Skeletal muscle satellite cell (primary cell): ENCODE measurements around the gene OR1L4. TPM values are rescaled to one million over a fixed set of nuclear protein-coding genes. Genes with fewer than 3 reads are reported as not detected.

Experiments used
- H3K27me3 ChIP-seq: 2 replicates; pipeline ENCODE4 v1.7.0; 2013; ENCODE audit warnings: low read length; ENCODE audit not compliant: control insufficient read depth, insufficient read depth
- H3K36me3 ChIP-seq: 2 replicates; pipeline ENCODE4 v1.7.0; 2013; ENCODE audit warnings: mild to moderate bottlenecking, control low read depth, low read length; ENCODE audit not compliant: insufficient read depth
- H3K4me1 ChIP-seq: 2 replicates; pipeline ENCODE4 v1.7.0; 2013; ENCODE audit warnings: low read length; ENCODE audit not compliant: control insufficient read depth, insufficient read depth
- H3K4me2 ChIP-seq: 2 replicates; pipeline ENCODE4 v1.7.0; 2013; ENCODE audit warnings: mild to moderate bottlenecking, low read length
- H3K4me3 ChIP-seq: 2 replicates; pipeline ENCODE4 v1.7.0; 2013; ENCODE audit warnings: low read length
- H3K9ac ChIP-seq: 2 replicates; pipeline ENCODE4 v1.7.0; 2013; ENCODE audit warnings: mild to moderate bottlenecking, low read depth, low read length, moderate library complexity
- H3K9me3 ChIP-seq: replicated peaks from 2 replicates; pipeline ENCODE4 v1.7.0; 2013; ENCODE audit warnings: mild to moderate bottlenecking, control low read depth, low read length
- total RNA-seq: library from RNA; depleted of rRNA; stranded (reverse); fragments of >200 nt; gene quantifications from 2 replicates; pipeline ENCODE4 v1.2.3, GENCODE V29; 2012; rRNA removed

OR1L4 gene
- total RNA-seq, result not detected in 2 replicates

GRCh38 chr9:122723690-122724089 lies at the start of gene OR1L4:
OR1L4 (plus strand) TSS chr9:122723990; CDS start chr9:122723990, 0 bp downstream.
- no peaks in the 10 kb centered on the region for H3K4me1 ChIP-seq
- no peak within 1 kb of the TSS for H3K4me3 ChIP-seq
- no peak within 1 kb of the TSS for H3K4me2 ChIP-seq
- no peaks in the 10 kb centered on the region for H3K9me3 ChIP-seq
- H3K27me3 ChIP-seq, result no peaks in the 10 kb centered on the region
- H3K36me3 ChIP-seq, result no peaks in the 10 kb centered on the region
- no peak within 1 kb of the TSS for H3K9ac ChIP-seq

GRCh38 chr9:122684851-122685250 lies 38.9 kb upstream of the OR1L4 start:
- H3K27me3 ChIP-seq, result no peaks in the 10 kb centered on the region
- H3K9ac ChIP-seq, result no peak overlapping the region
- H3K4me2 ChIP-seq, result no peak overlapping the region
- H3K9me3 ChIP-seq, result no peaks in the 10 kb centered on the region
- H3K4me1 ChIP-seq, result no peaks in the 10 kb centered on the region
- H3K36me3 ChIP-seq, result no peaks in the 10 kb centered on the region
- no peak overlapping the region for H3K4me3 ChIP-seq

- Histone ChIP-seq H3K9ac (no peak overlapping the region), H3K4me1 (no peaks in the 10 kb centered on the region), H3K4me3 (no peak overlapping the region), H3K4me2 (no peak overlapping the region), H3K9me3 (no peaks in the 10 kb centered on the region), H3K36me3 (no peaks in the 10 kb centered on the region), H3K27me3 (no peaks in the 10 kb centered on the region)
Observed at GRCh38 chr9:122695696-122696095, 28.1 kb upstream of the OR1L4 start.

- Histone ChIP-seq H3K4me1 (no peaks in the 10 kb centered on the region), H3K4me3 (no peak overlapping the region), H3K9ac (no peak overlapping the region), H3K4me2 (no peak overlapping the region), H3K36me3 (no peaks in the 10 kb centered on the region), H3K27me3 (no peaks in the 10 kb centered on the region), H3K9me3 (no peaks in the 10 kb centered on the region)
Observed at GRCh38 chr9:122718038-122718437, 5.8 kb upstream of the OR1L4 start.

- no peak overlapping the region for H3K4me3 ChIP-seq
Observed at GRCh38 chr9:122719218-122719617, 4.6 kb upstream of the OR1L4 start.

GRCh38 chr9:122742003-122742402 lies 18.2 kb downstream of the OR1L4 start, which contains the start of gene OR1L6:
OR1L6 (plus strand) TSS chr9:122742303; CDS start chr9:122749848, 7,545 bp downstream.
- Histone ChIP-seq H3K9ac (no peak within 1 kb of the TSS), H3K4me3 (no peak within 1 kb of the TSS)

More at GRCh38 chr9:122719218-122719617, 4.6 kb upstream of the OR1L4 start:
- H3K4me1 ChIP-seq, result no peaks in the 10 kb centered on the region
- H3K36me3 ChIP-seq, result no peaks in the 10 kb centered on the region
- H3K9ac ChIP-seq, result no peak overlapping the region
- H3K9me3 ChIP-seq, result no peaks in the 10 kb centered on the region
- no peak overlapping the region for H3K4me2 ChIP-seq
- no peaks in the 10 kb centered on the region for H3K27me3 ChIP-seq

GRCh38 chr9:122754825-122755224 lies 31.0 kb downstream of the OR1L4 start:
- no peaks in the 10 kb centered on the region for H3K9me3 ChIP-seq
- no peaks in the 10 kb centered on the region for H3K27me3 ChIP-seq
- H3K9ac ChIP-seq, result no peak overlapping the region
- H3K4me2 ChIP-seq, result no peak overlapping the region
- H3K36me3 ChIP-seq, result no peaks in the 10 kb centered on the region
- no peak overlapping the region for H3K4me3 ChIP-seq
- H3K4me1 ChIP-seq, result no peaks in the 10 kb centered on the region

More at GRCh38 chr9:122742003-122742402, 18.2 kb downstream of the OR1L4 start, which contains the start of gene OR1L6:
- H3K36me3 ChIP-seq, result no peaks in the 10 kb centered on the region
- H3K4me1 ChIP-seq, result no peaks in the 10 kb centered on the region
- peaks cover 11% of the 10 kb centered on the region for H3K27me3 ChIP-seq
- no peak within 1 kb of the TSS for H3K4me2 ChIP-seq
- H3K9me3 ChIP-seq, result no peaks in the 10 kb centered on the region

GRCh38 chr9:122767817-122768216 lies 44.0 kb downstream of the OR1L4 start:
- H3K27me3 ChIP-seq, result no peaks in the 10 kb centered on the region
- H3K9me3 ChIP-seq, result no peaks in the 10 kb centered on the region
- no peak overlapping the region for H3K4me2 ChIP-seq
- no peaks in the 10 kb centered on the region for H3K36me3 ChIP-seq
- H3K4me3 ChIP-seq, result no peak overlapping the region
- no peaks in the 10 kb centered on the region for H3K4me1 ChIP-seq
- no peak overlapping the region for H3K9ac ChIP-seq
